Ramos (cell line): Measurements from ENCODE around the gene LYAR.

Experiments
- in situ Hi-C: fragments of 300-500 bp; cut with MboI; formaldehyde crosslinking; loops from one replicate; pipeline ENCODE4 v1.14.3; 2022; ENCODE audit warnings: low sequenced_read_pairs; ENCODE audit not compliant: unreplicated experiment

LYAR gene

DNA sequence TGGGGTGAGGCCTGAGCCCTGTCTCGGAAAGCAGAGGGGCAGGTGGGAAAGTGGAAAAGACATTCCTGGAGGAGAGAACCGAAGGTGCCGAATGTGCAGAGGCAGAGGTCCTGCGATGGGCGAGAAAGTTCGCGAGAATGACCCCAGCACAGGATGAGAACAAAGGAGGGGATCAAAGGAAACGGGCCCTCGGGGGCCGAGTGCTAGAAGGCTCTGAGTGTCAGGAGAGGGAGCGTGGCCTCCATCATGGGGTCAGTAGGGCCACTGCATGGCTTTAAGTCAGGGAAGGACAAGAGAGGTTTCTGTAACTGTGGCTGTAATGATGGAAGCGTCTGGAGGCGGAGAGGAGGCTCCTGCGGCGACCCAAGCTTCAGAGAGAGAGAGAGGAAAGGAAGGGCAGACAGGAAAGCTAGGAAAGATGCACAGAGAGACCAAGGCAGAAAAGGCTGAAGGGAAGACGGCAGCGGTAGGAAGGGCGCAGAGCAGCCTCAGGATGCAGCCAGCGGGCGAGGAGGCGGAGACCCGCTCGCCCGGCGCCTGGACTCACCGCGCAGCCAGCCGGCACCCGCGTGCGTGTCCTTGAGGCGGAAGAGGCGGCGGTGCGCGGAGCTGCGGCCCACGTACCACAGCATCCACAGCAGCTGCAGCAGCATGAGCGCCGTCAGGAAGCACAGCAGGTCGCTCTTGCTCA lies 63.9 kb downstream of the LYAR start:
- in situ Hi-C loops: no loop called here
